AG09309 (cell line): ENCODE results near the gene LYL1.

ENCODE experiments used
- DNase-seq: peaks from one replicate; pipeline ENCODE4 v3.0.0-alpha.2; 2010; ENCODE audit warnings: low read depth
- H3K4me3 ChIP-seq: 2 replicates; pipeline ENCODE4 v1.5.1; 2011; ENCODE audit warnings: mild to moderate bottlenecking, low read depth, low read length, moderate library complexity; ENCODE audit not compliant: control insufficient read depth
- CTCF ChIP-seq: IDR thresholded peaks from 2 replicates; pipeline ENCODE4 v1.5.1; 2011; ENCODE audit warnings: mild to moderate bottlenecking, low read depth, low read length, inconsistent platforms; ENCODE audit not compliant: insufficient read depth, control insufficient read depth; ENCODE audit errors: missing control alignments

LYL1 gene

GRCh38 chr19:13099073-13099999 is 3.3 kb downstream of the LYL1 start:
- DNase-seq, result no peak

GRCh38 chr19:13098277-13099072 is 4.2 kb downstream of the LYL1 start:
- no peak for DNase-seq
- H3K4me3 ChIP-seq, result no peak overlapping the region
- TF ChIP-seq CTCF, result no peak

More at GRCh38 chr19:13099073-13099999, 3.3 kb downstream of the LYL1 start:
- H3K4me3 ChIP-seq, result no peak overlapping the region
- no peak for TF ChIP-seq CTCF

- no peak for DNase-seq
- H3K4me3 ChIP-seq, result no peak overlapping the region
- TF ChIP-seq CTCF, result no peak
These were observed 5.0 kb downstream of the LYL1 start for GRCh38 chr19:13097463-13098258.

- DNase-seq, result no peak
- no peak for TF ChIP-seq CTCF
- H3K4me3 ChIP-seq, result no peak overlapping the region
These were observed 5.6 kb downstream of the LYL1 start for GRCh38 chr19:13097033-13097462.

- H3K4me3 ChIP-seq, result no peak overlapping the region
- DNase-seq, result no peak
- TF ChIP-seq CTCF, result no peak
These were observed 6.4 kb downstream of the LYL1 start for GRCh38 chr19:13095934-13096927.
